Hepatocyte (in vitro differentiated cells): ENCODE measurements around the gene ZNF225.

Experiments used
- EZH2 ChIP-seq: fragments of 200-600 bp; sonication (generic); IDR thresholded peaks from 2 replicates; pipeline ENCODE4 v1.6.1; 2016; ENCODE audit warnings: antibody characterized with exemption, mild to moderate bottlenecking, borderline replicate concordance
- TF ChIP-seq, protein P1 (sequence below): fragments of 200-600 bp; sonication (generic); IDR thresholded peaks from 2 replicates; pipeline ENCODE4 v1.5.1; 2016; ENCODE audit warnings: antibody characterized with exemption, mild to moderate bottlenecking; ENCODE audit not compliant: poor library complexity

DNA sequence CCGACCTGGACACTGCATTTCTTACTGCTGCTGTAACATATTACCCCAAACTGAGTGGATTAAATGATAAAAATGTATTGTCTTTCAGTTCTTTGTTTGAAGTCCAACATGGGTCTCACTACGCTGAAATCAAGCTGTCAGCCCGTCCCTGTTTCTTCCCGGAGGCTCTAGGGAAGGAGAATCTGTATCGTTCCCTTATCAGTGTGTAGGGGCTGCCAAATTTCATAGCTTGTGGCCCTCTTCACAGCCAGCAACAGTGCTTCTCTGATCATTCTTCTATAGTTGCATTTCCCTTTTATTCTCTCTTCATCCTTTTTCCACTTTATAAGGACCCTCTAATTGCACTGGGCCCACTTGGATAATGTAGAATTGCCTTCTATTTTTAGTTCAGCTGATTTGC lies 38.3 kb downstream of the ZNF225 start:
- TF ChIP-seq, protein P1, sequence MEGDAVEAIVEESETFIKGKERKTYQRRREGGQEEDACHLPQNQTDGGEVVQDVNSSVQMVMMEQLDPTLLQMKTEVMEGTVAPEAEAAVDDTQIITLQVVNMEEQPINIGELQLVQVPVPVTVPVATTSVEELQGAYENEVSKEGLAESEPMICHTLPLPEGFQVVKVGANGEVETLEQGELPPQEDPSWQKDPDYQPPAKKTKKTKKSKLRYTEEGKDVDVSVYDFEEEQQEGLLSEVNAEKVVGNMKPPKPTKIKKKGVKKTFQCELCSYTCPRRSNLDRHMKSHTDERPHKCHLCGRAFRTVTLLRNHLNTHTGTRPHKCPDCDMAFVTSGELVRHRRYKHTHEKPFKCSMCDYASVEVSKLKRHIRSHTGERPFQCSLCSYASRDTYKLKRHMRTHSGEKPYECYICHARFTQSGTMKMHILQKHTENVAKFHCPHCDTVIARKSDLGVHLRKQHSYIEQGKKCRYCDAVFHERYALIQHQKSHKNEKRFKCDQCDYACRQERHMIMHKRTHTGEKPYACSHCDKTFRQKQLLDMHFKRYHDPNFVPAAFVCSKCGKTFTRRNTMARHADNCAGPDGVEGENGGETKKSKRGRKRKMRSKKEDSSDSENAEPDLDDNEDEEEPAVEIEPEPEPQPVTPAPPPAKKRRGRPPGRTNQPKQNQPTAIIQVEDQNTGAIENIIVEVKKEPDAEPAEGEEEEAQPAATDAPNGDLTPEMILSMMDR, result no peak
- TF ChIP-seq EZH2, result no peak
